Retinal pigment epithelial cell (primary cell): ENCODE results near the gene LINC00237.

ENCODE experiments used
- DNase-seq: peaks from one replicate; pipeline ENCODE4 v3.0.0-alpha.2; 2010; ENCODE audit warnings: low read depth
- H3K4me3 ChIP-seq: 2 replicates; pipeline ENCODE4 v1.5.1; 2011; ENCODE audit warnings: mild to moderate bottlenecking, low read length, control low read depth, moderate library complexity
- CTCF ChIP-seq: conservative IDR thresholded peaks from 2 replicates; pipeline ENCODE4 v1.5.1; 2011; ENCODE audit warnings: low read depth, low read length, control low read depth, inconsistent platforms

LINC00237 gene

GRCh38 chr20:21145424-21145823, 39.3 kb upstream of the LINC00237 start:
- no peak overlapping the region for H3K4me3 ChIP-seq
- TF ChIP-seq CTCF, result no peak
- no peak for DNase-seq

- DNase-seq, result no peak
- TF ChIP-seq CTCF, result no peak
- H3K4me3 ChIP-seq, result no peak overlapping the region
These were observed 37.2 kb upstream of the LINC00237 start for GRCh38 chr20:21143194-21143890.

GRCh38 chr20:21141825-21142224, 35.7 kb upstream of the LINC00237 start:
- no peak overlapping the region for H3K4me3 ChIP-seq
- TF ChIP-seq CTCF, result no peak
- no peak for DNase-seq

- DNase-seq, result no peak
- H3K4me3 ChIP-seq, result no peak overlapping the region
- no peak for TF ChIP-seq CTCF
These were observed 33.9 kb upstream of the LINC00237 start for GRCh38 chr20:21139881-21140566.

GRCh38 chr20:21137078-21137477, 30.9 kb upstream of the LINC00237 start:
- TF ChIP-seq CTCF, result no peak
- no peak for DNase-seq
- no peak overlapping the region for H3K4me3 ChIP-seq

- DNase-seq, result no peak
- no peak overlapping the region for H3K4me3 ChIP-seq
- TF ChIP-seq CTCF, result no peak
These were observed 30.0 kb upstream of the LINC00237 start for GRCh38 chr20:21136015-21136732.
